Spleen (tissue), 11 donors: ENCODE results near the gene ATP2B2. TPM values are rescaled to one million over a fixed set of nuclear protein-coding genes. Genes with fewer than 3 reads are reported as not detected.

Experiments
- DNase-seq: peaks from one replicate; pipeline ENCODE4 v3.0.0-alpha.2; 2020
- H3K27ac ChIP-seq, 8 donors: fragments of 200-600 bp; sonication (generic) in 7 of 8; 1 replicate in 4 of 8; 2 replicates in 4 of 8; pipeline versions ENCODE4 v1.5.0 to v1.8.0; 2016 to 2021; ENCODE audit warnings: inconsistent platforms in 4 of 8, mild to moderate bottlenecking in 4 of 8, moderate library complexity in 1 of 8
- H3K27me3 ChIP-seq, 7 donors: fragments of 200-600 bp; sonication (generic) in 6 of 7; replicated peaks in 1 of 7; 1 replicate in 4 of 7; 2 replicates in 3 of 7; pipeline versions ENCODE4 v1.5.0 to v1.8.0; 2016 to 2021; ENCODE audit warnings: inconsistent platforms in 3 of 7, mild to moderate bottlenecking in 1 of 7
- H3K36me3 ChIP-seq, 6 donors: fragments of 200-600 bp; sonication (generic) in 5 of 6; 1 replicate in 4 of 6; 2 replicates in 2 of 6; pipeline versions ENCODE4 v1.5.0 to v1.8.0; 2016 to 2021; ENCODE audit warnings: inconsistent platforms in 2 of 6
- H3K4me1 ChIP-seq, 6 donors: fragments of 200-600 bp; sonication (generic) in 5 of 6; 1 replicate in 3 of 6; 2 replicates in 3 of 6; pipeline versions ENCODE4 v1.5.0 to v1.8.0; 2016 to 2021; ENCODE audit warnings: inconsistent platforms in 3 of 6
- H3K4me3 ChIP-seq, 8 donors: fragments of 200-600 bp; sonication (generic) in 7 of 8; 1 replicate in 4 of 8; 2 replicates in 4 of 8; pipeline versions ENCODE4 v1.5.0 to v1.8.0; 2016 to 2021; ENCODE audit warnings: inconsistent platforms in 4 of 8, mild to moderate bottlenecking in 4 of 8, moderate library complexity in 2 of 8
- H3K9me3 ChIP-seq, 8 donors: fragments of 200-600 bp; sonication (generic) in 7 of 8; 1 replicate in 4 of 8; 2 replicates in 4 of 8; pipeline versions ENCODE4 v1.5.0 to v1.8.0; 2016 to 2021; ENCODE audit warnings: inconsistent platforms in 4 of 8
- POLR2A ChIP-seq, 3 donors: fragments of 450-650 bp; IDR thresholded peaks; one replicate each; pipeline ENCODE4 v1.5.1; 2017; ENCODE audit warnings: antibody characterized with exemption in 3 of 3, mild to moderate bottlenecking in 1 of 3
- POLR2AphosphoS5 ChIP-seq, 3 donors: sonication (generic); formaldehyde crosslinking; IDR thresholded peaks; one replicate each; pipeline ENCODE4 v1.5.1; 2017; ENCODE audit warnings: antibody characterized with exemption in 3 of 3
- WGBS, 5 donors: extraction: QIAGEN DNeasy Blood & Tissue Kit in 3 of 5; methylation state at CpG; one replicate each; pipeline versions ENCODE4 v1.1.5 to v1.1.7; 2013 to 2018; 5-methylcytosine and 5-hydroxymethylcytosine counted together
- intact Hi-C: fragments of 100-400 bp; cut with DNase I; formaldehyde crosslinking; loops from one replicate; pipeline ENCODE4 v1.15.0; 2023; ENCODE audit warnings: low total_unique reads
- polyA plus RNA-seq, 3 donors: library from polyadenylated mRNA; stranded (reverse); fragments of 200-250 nt; gene quantifications; one replicate each; pipeline ENCODE4 v1.2.1, GENCODE V29; 2013
- total RNA-seq, 7 donors: library from RNA; depleted of rRNA in 3 of 7; stranded (reverse); fragments of >200 nt in 3 of 7; fragmentation: NEBNext Ultra II Directional in 4 of 7; extraction: Animal tissue kit (Norgen Biotek cat#: 25700) in 4 of 7; gene quantifications; one replicate each; pipeline versions ENCODE4 v1.1.0 to v1.2.1, GENCODE V29; 2016 to 2021
- TF ChIP-seq, protein P1 (sequence below), 11 experiments: fragments of 200-600 bp in 7 of 11; fragments of 450-650 bp in 4 of 11; sonication (generic) in 4 of 11; IDR thresholded peaks in 8 of 11; conservative IDR thresholded peaks in 3 of 11; 1 replicate in 7 of 11; 2 replicates in 4 of 11; pipeline versions ENCODE4 v1.4.0 to v1.8.0; 2016 to 2021; ENCODE audit warnings: antibody characterized with exemption in 11 of 11, inconsistent platforms in 4 of 11, mild to moderate bottlenecking in 1 of 11
- donor health status: healthy with polysubstance abuse.
- donor health status: DM: no; HTN: no; CAD: no; lungs with moderate emphysema.
- donor health status: DM: no; HTN: no; CAD: no.
- donor health status: Bipolar disorder and iron deficiency.
- donor health status: healthy.
- donor health status: DM: no; HTN: no; CAD: no.
- donor health status: DM: yes; HTN: yes; CAD: no.

Gene ATP2B2
- total and polyA plus RNA-seq, 10 donors, result 0.02 to 1.5 (median 0.24) TPM; not detected in 2

DNA sequence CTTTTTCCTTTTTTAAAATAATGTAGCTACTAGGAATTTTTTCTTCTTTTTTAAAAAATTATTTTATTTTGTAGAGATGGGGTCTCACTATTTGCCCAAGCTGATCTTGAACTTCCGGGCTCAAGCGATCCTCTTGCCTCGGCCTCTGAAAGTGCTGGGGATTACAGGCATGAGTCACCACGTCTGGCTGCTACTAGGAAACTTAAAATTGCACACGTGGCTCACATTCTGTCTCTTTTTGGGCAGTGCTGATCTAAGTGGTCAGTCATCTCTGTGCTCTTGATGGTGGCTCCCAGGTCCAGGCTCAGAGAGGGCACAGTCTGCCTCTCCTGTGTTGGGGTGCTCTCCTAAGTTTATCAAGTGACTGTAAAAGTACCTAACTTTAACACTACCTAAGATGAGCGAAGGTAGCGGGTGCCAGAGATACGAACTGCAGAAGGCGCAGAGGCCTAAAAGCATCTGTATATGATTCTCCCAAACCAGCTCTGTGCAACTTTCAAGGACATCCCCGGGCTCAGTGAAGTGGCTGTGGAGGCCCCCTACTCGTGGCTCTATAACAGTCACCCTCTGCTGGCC lies 131.6 kb downstream of the ATP2B2 start:
- DNase-seq, result peak; percentile 37

DNA sequence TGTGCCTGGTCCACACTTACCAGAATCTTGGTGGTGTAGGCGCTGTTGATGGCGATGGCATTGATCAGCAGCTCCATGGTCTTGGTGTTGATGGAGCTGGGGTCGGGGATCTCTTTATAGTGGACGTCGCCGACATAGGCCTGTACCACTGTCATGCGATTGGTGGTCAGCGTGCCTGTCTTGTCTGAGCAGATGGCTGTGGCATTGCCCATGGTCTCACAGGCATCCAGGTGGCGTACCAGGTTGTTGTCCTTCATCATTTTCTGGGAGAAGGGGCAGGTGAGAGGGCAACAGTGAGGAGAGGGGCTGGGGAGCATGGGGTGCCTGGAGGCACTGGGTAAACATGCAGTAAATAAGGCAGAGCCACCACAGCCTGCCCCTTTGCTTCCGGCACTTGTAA lies 133.6 kb downstream of the ATP2B2 start:
- H3K27ac ChIP-seq, result no peak overlapping the region
- TF ChIP-seq POLR2A (IDR thresholded peaks at IDR 0.05), result no peak
- 91 to 97% (median 94%) methylated on average over 10 of the region's 10 CpGs for WGBS, 5 donors

More for the DNA sequence above, 131.6 kb downstream of the ATP2B2 start:
- 71 to 84% (median 81%) methylated on average over 11 of the region's 11 CpGs for WGBS, 5 donors
- intact Hi-C loops, result no loop called here
- Histone ChIP-seq H3K36me3 (no peaks in the 10 kb centered on the region), H3K27me3 (peaks cover 0 to 15% (median 0%) of the 10 kb centered on the region in 7 donors), H3K4me1 (no peaks in the 10 kb centered on the region), H3K9me3 (peaks cover 0 to 7% (median 0%) of the 10 kb centered on the region in 8 donors), H3K27ac (no peak overlapping the region), H3K4me3 (no peak overlapping the region)
- TF ChIP-seq POLR2A (IDR thresholded peaks at IDR 0.05) (no peak), POLR2AphosphoS5 (IDR thresholded peaks at IDR 0.05) (no peak)
- TF ChIP-seq, protein P1, sequence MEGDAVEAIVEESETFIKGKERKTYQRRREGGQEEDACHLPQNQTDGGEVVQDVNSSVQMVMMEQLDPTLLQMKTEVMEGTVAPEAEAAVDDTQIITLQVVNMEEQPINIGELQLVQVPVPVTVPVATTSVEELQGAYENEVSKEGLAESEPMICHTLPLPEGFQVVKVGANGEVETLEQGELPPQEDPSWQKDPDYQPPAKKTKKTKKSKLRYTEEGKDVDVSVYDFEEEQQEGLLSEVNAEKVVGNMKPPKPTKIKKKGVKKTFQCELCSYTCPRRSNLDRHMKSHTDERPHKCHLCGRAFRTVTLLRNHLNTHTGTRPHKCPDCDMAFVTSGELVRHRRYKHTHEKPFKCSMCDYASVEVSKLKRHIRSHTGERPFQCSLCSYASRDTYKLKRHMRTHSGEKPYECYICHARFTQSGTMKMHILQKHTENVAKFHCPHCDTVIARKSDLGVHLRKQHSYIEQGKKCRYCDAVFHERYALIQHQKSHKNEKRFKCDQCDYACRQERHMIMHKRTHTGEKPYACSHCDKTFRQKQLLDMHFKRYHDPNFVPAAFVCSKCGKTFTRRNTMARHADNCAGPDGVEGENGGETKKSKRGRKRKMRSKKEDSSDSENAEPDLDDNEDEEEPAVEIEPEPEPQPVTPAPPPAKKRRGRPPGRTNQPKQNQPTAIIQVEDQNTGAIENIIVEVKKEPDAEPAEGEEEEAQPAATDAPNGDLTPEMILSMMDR (IDR thresholded peaks at IDR 0.05 in 8 of 11, conservative IDR thresholded peaks at IDR 0.05 in 3 of 11), result no peak

DNA sequence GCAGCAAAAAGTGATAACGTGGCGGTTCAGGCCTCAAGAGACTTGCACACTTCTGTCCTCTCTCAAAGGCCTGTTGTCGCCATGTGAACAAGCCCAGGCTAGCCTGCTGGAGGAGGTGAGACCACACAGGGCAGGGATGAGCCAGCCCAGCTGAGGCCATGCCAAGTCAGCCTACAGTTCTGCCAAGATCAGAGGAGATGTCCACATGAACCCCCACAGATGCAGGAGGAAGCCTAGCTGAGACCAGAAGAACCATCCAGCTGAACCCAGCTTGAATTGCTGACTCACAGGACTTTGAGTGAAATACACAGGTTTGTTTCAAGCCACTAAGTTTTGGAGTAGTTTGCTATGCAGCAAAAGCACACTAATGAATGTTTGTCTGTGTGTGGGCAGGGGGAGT lies 134.2 kb downstream of the ATP2B2 start:
- TF ChIP-seq POLR2A (IDR thresholded peaks at IDR 0.05) (no peak), POLR2AphosphoS5 (IDR thresholded peaks at IDR 0.05) (no peak)
- TF ChIP-seq, protein P1 (IDR thresholded peaks at IDR 0.05 in 8 of 11, conservative IDR thresholded peaks at IDR 0.05 in 3 of 11), result no peak
- H3K9me3 ChIP-seq, result peaks cover 0 to 7% (median 0%) of the 10 kb centered on the region in 8 donors
- DNase-seq, result no peak
- H3K4me3 ChIP-seq, result no peak overlapping the region
- no peaks in the 10 kb centered on the region for H3K36me3 ChIP-seq
- no peak overlapping the region for H3K27ac ChIP-seq
- H3K27me3 ChIP-seq, result peaks cover 0 to 8% (median 0%) of the 10 kb centered on the region in 7 donors
- 73 to 91% (median 89%) methylated on average over 2 to 3 of the region's 3 CpGs for WGBS, 5 donors
- no peaks in the 10 kb centered on the region for H3K4me1 ChIP-seq
- intact Hi-C loops, result no loop called here

More for the DNA sequence above, 133.6 kb downstream of the ATP2B2 start:
- Histone ChIP-seq H3K36me3 (no peaks in the 10 kb centered on the region), H3K27me3 (peaks cover 0 to 8% (median 0%) of the 10 kb centered on the region in 7 donors), H3K4me3 (no peak overlapping the region), H3K9me3 (peaks cover 0 to 7% (median 0%) of the 10 kb centered on the region in 8 donors), H3K4me1 (no peaks in the 10 kb centered on the region)
- peak; percentile 51 for DNase-seq
- intact Hi-C loops, result no loop called here

DNA sequence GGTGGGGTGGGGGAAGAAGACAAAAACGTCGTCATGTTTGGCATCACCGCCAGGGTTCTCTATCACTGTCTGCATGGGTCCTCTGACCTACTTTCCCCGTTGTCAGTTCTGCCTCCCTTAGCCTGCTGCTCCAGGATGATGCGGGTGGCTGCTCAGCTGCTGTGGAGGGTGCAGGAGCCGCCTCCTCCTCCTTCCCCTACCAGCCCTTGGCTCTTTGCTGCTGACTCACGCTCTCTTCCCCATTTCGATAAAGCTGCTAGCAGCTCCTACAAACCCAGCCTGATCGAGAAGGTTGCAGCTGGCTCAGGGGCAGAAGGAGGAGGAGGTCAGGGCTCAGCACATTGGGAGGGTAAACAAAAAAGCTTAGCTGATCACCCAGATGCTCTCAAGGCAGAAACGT lies 135.0 kb downstream of the ATP2B2 start:
- WGBS, 5 donors, result 12 to 36% (median 23%) methylated on average over 10 of the region's 10 CpGs
- Histone ChIP-seq H3K4me1 (no peaks in the 10 kb centered on the region), H3K27ac (no peak overlapping the region), H3K9me3 (peaks cover 0 to 7% (median 0%) of the 10 kb centered on the region in 8 donors), H3K36me3 (no peaks in the 10 kb centered on the region), H3K4me3 (no peak overlapping the region), H3K27me3 (peaks cover 0 to 8% (median 0%) of the 10 kb centered on the region in 7 donors)
- TF ChIP-seq, protein P1 (IDR thresholded peaks at IDR 0.05 in 8 of 11, conservative IDR thresholded peaks at IDR 0.05 in 3 of 11), result no peak
- no peak for TF ChIP-seq POLR2A (IDR thresholded peaks at IDR 0.05)
- TF ChIP-seq POLR2AphosphoS5 (IDR thresholded peaks at IDR 0.05), result no peak
- DNase-seq, result no peak
- intact Hi-C loops, result no loop called here
